H9 (cell line): ENCODE measurements around the gene TELO2. TPM values are rescaled to one million over a fixed set of nuclear protein-coding genes. Genes with fewer than 3 reads are reported as not detected.

Experiments used
- DNase-seq: peaks from one replicate; pipeline ENCODE4 v3.0.0-alpha.2; 2017
- H2AFZ ChIP-seq: one replicate; pipeline ENCODE4 v1.6.1; 2013; ENCODE audit warnings: mild to moderate bottlenecking, low read length, control low read depth, moderate library complexity
- H2AK5ac ChIP-seq: 2 replicates; pipeline ENCODE4 v1.6.1; 2013; ENCODE audit warnings: low read length, control low read depth, mixed read lengths; ENCODE audit not compliant: insufficient read length
- H2BK120ac ChIP-seq: one replicate; pipeline ENCODE4 v1.6.1; 2013; ENCODE audit warnings: low read depth, mild to moderate bottlenecking, low read length, control low read depth, inconsistent platforms; ENCODE audit not compliant: poor library complexity, severe bottlenecking
- H2BK12ac ChIP-seq: 2 replicates; pipeline ENCODE4 v1.6.1; 2013; ENCODE audit warnings: low read length, control low read depth, mixed read lengths, low read depth; ENCODE audit not compliant: insufficient read length
- H2BK15ac ChIP-seq: 2 replicates; pipeline ENCODE4 v1.6.1; 2013; ENCODE audit warnings: low read depth, low read length, control low read depth
- H2BK20ac ChIP-seq: one replicate; pipeline ENCODE4 v1.6.1; 2013; ENCODE audit warnings: low read depth, mild to moderate bottlenecking, low read length, control low read depth, inconsistent platforms; ENCODE audit not compliant: poor library complexity, severe bottlenecking
- H2BK5ac ChIP-seq: 2 replicates; pipeline ENCODE4 v1.6.1; 2013; ENCODE audit warnings: low read length, control low read depth, mixed read lengths; ENCODE audit not compliant: insufficient read length
- H3K14ac ChIP-seq: 2 replicates; pipeline ENCODE4 v1.6.1; 2013; ENCODE audit warnings: low read length, control low read depth; ENCODE audit not compliant: insufficient read depth
- H3K18ac ChIP-seq: 2 replicates; pipeline ENCODE4 v1.6.1; 2013; ENCODE audit warnings: low read depth, mild to moderate bottlenecking, mixed read lengths, low read length, control low read depth; ENCODE audit not compliant: insufficient read length
- H3K23ac ChIP-seq: 2 replicates; pipeline ENCODE4 v1.6.1; 2013; ENCODE audit warnings: low read length, control low read depth, mixed read lengths, low read depth; ENCODE audit not compliant: insufficient read length
- H3K23me2 ChIP-seq: 2 replicates; pipeline ENCODE4 v1.6.1; 2013; ENCODE audit warnings: low read depth, mild to moderate bottlenecking, mixed read lengths, low read length, control low read depth; ENCODE audit not compliant: insufficient read length, poor library complexity, severe bottlenecking
- H3K27ac ChIP-seq: 2 replicates; pipeline ENCODE4 v1.5.1; 2013; ENCODE audit warnings: low read length, control low read depth, mixed read lengths, low read depth; ENCODE audit not compliant: insufficient read length
- H3K27me3 ChIP-seq: 2 replicates; pipeline ENCODE4 v1.6.1; 2013; ENCODE audit warnings: low read length, control low read depth, inconsistent platforms; ENCODE audit not compliant: insufficient read depth
- H3K4ac ChIP-seq: 2 replicates; pipeline ENCODE4 v1.6.1; 2013; ENCODE audit warnings: low read depth, mild to moderate bottlenecking, control low read depth, inconsistent platforms, low read length, moderate library complexity
- H3K4me1 ChIP-seq: 2 replicates; pipeline ENCODE4 v1.6.1; 2013; ENCODE audit warnings: low read length, control low read depth, inconsistent platforms; ENCODE audit not compliant: insufficient read depth
- H3K4me2 ChIP-seq: 2 replicates; pipeline ENCODE4 v1.6.1; 2013; ENCODE audit warnings: low read length, control low read depth, mixed read lengths; ENCODE audit not compliant: insufficient read length, insufficient read depth
- H3K56ac ChIP-seq: 2 replicates; pipeline ENCODE4 v1.6.1; 2013; ENCODE audit warnings: low read depth, mild to moderate bottlenecking, mixed read lengths, low read length, control low read depth; ENCODE audit not compliant: insufficient read length
- H3K79me1 ChIP-seq: 2 replicates; pipeline ENCODE4 v1.6.1; 2013; ENCODE audit warnings: low read depth, mild to moderate bottlenecking, moderate library complexity, low read length, control low read depth, inconsistent platforms; ENCODE audit not compliant: insufficient read depth, poor library complexity, severe bottlenecking
- H3K79me2 ChIP-seq: 2 replicates; pipeline ENCODE4 v1.6.1; 2013; ENCODE audit warnings: low read length, control low read depth, inconsistent platforms; ENCODE audit not compliant: insufficient read depth
- H3K9ac ChIP-seq: 2 replicates; pipeline ENCODE4 v1.6.1; 2013; ENCODE audit warnings: low read length, control low read depth, mixed read lengths; ENCODE audit not compliant: insufficient read length; ENCODE audit errors: extremely low read depth
- H3K9me3 ChIP-seq: one replicate; pipeline ENCODE4 v1.6.1; 2013; ENCODE audit warnings: low read depth, low read length, inconsistent platforms; ENCODE audit not compliant: control insufficient read depth
- H3T11ph ChIP-seq: one replicate; pipeline ENCODE4 v1.6.1; 2013; ENCODE audit warnings: mild to moderate bottlenecking, low read length, control low read depth, inconsistent platforms
- H4K20me1 ChIP-seq: one replicate; pipeline ENCODE4 v1.6.1; 2013; ENCODE audit not compliant: control insufficient read depth, insufficient read length, insufficient read depth
- H4K5ac ChIP-seq: 2 replicates; pipeline ENCODE4 v1.6.1; 2013; ENCODE audit warnings: low read depth, mild to moderate bottlenecking, mixed read lengths, low read length, control low read depth; ENCODE audit not compliant: insufficient read length
- H4K8ac ChIP-seq: replicated peaks from 2 replicates; pipeline ENCODE4 v1.6.1; 2013; ENCODE audit warnings: low read length, control low read depth, mixed read lengths, low read depth; ENCODE audit not compliant: insufficient read length
- H4K91ac ChIP-seq: 2 replicates; pipeline ENCODE4 v1.6.1; 2013; ENCODE audit warnings: low read depth, mild to moderate bottlenecking, moderate library complexity, mixed read lengths, low read length, control low read depth; ENCODE audit not compliant: insufficient read length
- H3K27ac Mint-ChIP-seq, 3 experiments: 2 replicates in 2 of 3; 3 replicates in 1 of 3; pipeline ENCODE4 v1.8.0; 2020 to 2021; ENCODE audit warnings: mixed read lengths in 3 of 3, mild to moderate bottlenecking in 1 of 3, moderate library complexity in 1 of 3
- H3K27me3 Mint-ChIP-seq: 2 replicates; pipeline ENCODE4 v1.8.0; 2021; ENCODE audit warnings: low read depth, mild to moderate bottlenecking, moderate library complexity, mixed read lengths
- H3K36me3 Mint-ChIP-seq, 3 experiments: 2 replicates in 2 of 3; 3 replicates in 1 of 3; pipeline ENCODE4 v1.8.0; 2020 to 2021; ENCODE audit warnings: low read depth in 3 of 3, mixed read lengths in 3 of 3; ENCODE audit not compliant: insufficient read depth in 1 of 3
- H3K4me1 Mint-ChIP-seq, 2 experiments: 2 replicates each; pipeline ENCODE4 v1.8.0; 2020; ENCODE audit warnings: mixed read lengths in 2 of 2
- H3K4me3 Mint-ChIP-seq, 2 experiments: 2 replicates in 1 of 2; 3 replicates in 1 of 2; pipeline ENCODE4 v1.8.0; 2020 to 2021; ENCODE audit warnings: mild to moderate bottlenecking in 2 of 2, mixed read lengths in 2 of 2, moderate library complexity in 1 of 2
- H3K9me3 Mint-ChIP-seq, 2 experiments: 2 replicates in 1 of 2; 3 replicates in 1 of 2; pipeline ENCODE4 v1.8.0; 2020; ENCODE audit warnings: mild to moderate bottlenecking in 2 of 2, mixed read lengths in 2 of 2, moderate library complexity in 1 of 2
- CTCF ChIP-seq: fragments of 200-600 bp; sonication (generic); conservative IDR thresholded peaks from 3 replicates; pipeline ENCODE4 v1.8.0; 2021; ENCODE audit warnings: antibody characterized with exemption, mild to moderate bottlenecking
- WGBS: extraction: QIAGEN DNeasy Blood & Tissue Kit; methylation state at CpG from one replicate; pipeline ENCODE4 v1.1.7; 2013; ENCODE audit warnings: missing lambda C conversion rate, low lambda C conversion rate, mixed read lengths; ENCODE audit not compliant: insufficient read length; ENCODE audit errors: extremely low coverage; 5-methylcytosine and 5-hydroxymethylcytosine counted together
- total RNA-seq: library from RNA; stranded (reverse); gene quantifications from 2 replicates; pipeline ENCODE4 v1.2.1, GENCODE V29; 2021

TELO2 gene
- total RNA-seq, 1 experiment from 2014 or later, result 98.9 TPM

- Histone ChIP-seq H3K79me1 (no peaks in the 10 kb centered on the region), H3K56ac (no peak overlapping the region), H4K5ac (no peak overlapping the region), H3K79me2 (no peaks in the 10 kb centered on the region), H3K14ac (no peak overlapping the region), H2BK12ac (no peak overlapping the region), H3K4me1 (no peaks in the 10 kb centered on the region), H3K4ac (no peak overlapping the region), H3K18ac (no peak overlapping the region), H2BK20ac (no peak overlapping the region), H4K20me1 (no peaks in the 10 kb centered on the region), H3K4me2 (no peak overlapping the region), H3K23me2 (no peaks in the 10 kb centered on the region), H2BK120ac (no peak overlapping the region), H3T11ph (no peak overlapping the region), H2AK5ac (no peak overlapping the region), H3K9me3 (no peaks in the 10 kb centered on the region), H2BK15ac (no peak overlapping the region), H4K8ac (no peak overlapping the region), H3K23ac (no peak overlapping the region), H2BK5ac (no peak overlapping the region), H2AFZ (no peak overlapping the region), H4K91ac (no peak overlapping the region), H3K27ac (no peak overlapping the region), H3K9ac (no peak overlapping the region), H3K27me3 (no peaks in the 10 kb centered on the region)
- Mint-ChIP-seq H3K4me1 (no peaks in the 10 kb centered on the region), H3K27me3 (peaks cover 1% of the 10 kb centered on the region; the same call in 1 of the 2 replicates), H3K27ac (no peak overlapping the region), H3K36me3 (peaks cover 0 to 36% (median 31%) of the 10 kb centered on the region in 3 experiments; a peak in 6 of 7 replicates), H3K4me3 (no peak overlapping the region), H3K9me3 (no peaks in the 10 kb centered on the region)
- TF ChIP-seq CTCF, result no peak
- no peak for DNase-seq
- no CpG with 5 or more reads among the region's 20 CpGs for WGBS
These were observed 40.6 kb upstream of the TELO2 start for GRCh38 chr16:1452530-1452929.
